MG63 (cell line): ENCODE results near the gene MRPS16. TPM values are rescaled to one million over a fixed set of nuclear protein-coding genes. Genes with fewer than 3 reads are reported as not detected.
"Not testable (repeated sequence)": the region's sequence is repeated elsewhere in the genome, so short reads cannot be mapped to it uniquely, and the experiment has no call there.

ENCODE experiments used
- DNase-seq: peaks from one replicate; pipeline ENCODE4 v3.0.0-alpha.2; 2020
- H3K27me3 ChIP-seq: fragments of 250-450 bp; sonication (Bioruptor Pico); 2 replicates; pipeline ENCODE4 v1.5.1; 2020; ENCODE audit warnings: mild to moderate bottlenecking, moderate library complexity
- H3K36me3 ChIP-seq: fragments of 250-450 bp; sonication (Bioruptor Pico); 2 replicates; pipeline ENCODE4 v1.5.1; 2020; ENCODE audit warnings: mild to moderate bottlenecking, moderate library complexity
- H3K4me3 ChIP-seq: fragments of 250-450 bp; sonication (Bioruptor Pico); 2 replicates; pipeline ENCODE4 v1.5.1; 2020; ENCODE audit warnings: mild to moderate bottlenecking, moderate library complexity
- H3K9me3 ChIP-seq: fragments of 250-450 bp; sonication (Bioruptor Pico); 2 replicates; pipeline ENCODE4 v1.5.1; 2020; ENCODE audit warnings: mild to moderate bottlenecking, moderate library complexity
- total RNA-seq: library from RNA; depleted of rRNA; stranded (reverse); fragments of >200 nt; shearing (Covaris generic); gene quantifications from 2 replicates; pipeline ENCODE4 v1.2.3, GENCODE V29; 2014; ENCODE audit warnings: low replicate concordance; rRNA removed

Gene MRPS16
- 61.4 TPM in 2 replicates for total RNA-seq

- no peaks in the 10 kb centered on the region for H3K27me3 ChIP-seq
- no peaks in the 10 kb centered on the region for H3K9me3 ChIP-seq
- DNase-seq: peak; percentile 96
- peaks cover 42% of the 10 kb centered on the region for H3K36me3 ChIP-seq
- H3K4me3 ChIP-seq: peak within 1 kb of the TSS; percentile 87
Measured at GRCh38 chr10:73252445-73253224, at the start of gene MRPS16. Gene MRPS16, minus strand, starts transcription at chr10:73252644. Its CDS starts 162 bp downstream, at chr10:73252482.

- no peaks in the 10 kb centered on the region for H3K27me3 ChIP-seq
- H3K9me3 ChIP-seq: no peaks in the 10 kb centered on the region
- peaks cover 2% of the 10 kb centered on the region; the same call in 1 of the 2 replicates for H3K36me3 ChIP-seq
- no peak overlapping the region for H3K4me3 ChIP-seq
- DNase-seq: no peak
Measured at GRCh38 chr10:73296946-73297345, 44.5 kb upstream of the MRPS16 start.

GRCh38 chr10:73293461-73293860 lies 41.0 kb upstream of the MRPS16 start:
- no peak for DNase-seq
- H3K36me3 ChIP-seq: peaks cover 2% of the 10 kb centered on the region
- no peaks in the 10 kb centered on the region for H3K27me3 ChIP-seq
- peaks cover 3% of the 10 kb centered on the region; the same call in 1 of the 2 replicates for H3K9me3 ChIP-seq
- no peak overlapping the region for H3K4me3 ChIP-seq

GRCh38 chr10:73289958-73290357 lies 37.5 kb upstream of the MRPS16 start:
- DNase-seq: no peak
- Histone ChIP-seq H3K36me3 (peaks cover 2% of the 10 kb centered on the region), H3K27me3 (no peaks in the 10 kb centered on the region), H3K4me3 (no peak overlapping the region), H3K9me3 (peaks cover 3% of the 10 kb centered on the region; the same call in 1 of the 2 replicates)

GRCh38 chr10:73287441-73287840 lies 35.0 kb upstream of the MRPS16 start:
- H3K36me3 ChIP-seq: no peaks in the 10 kb centered on the region; the same call in none of the 2 replicates
- peaks cover 3% of the 10 kb centered on the region; the same call in 1 of the 2 replicates for H3K9me3 ChIP-seq
- H3K27me3 ChIP-seq: no peaks in the 10 kb centered on the region
- H3K4me3 ChIP-seq: no peak overlapping the region
- no peak for DNase-seq

GRCh38 chr10:73281097-73281496 lies 28.7 kb upstream of the MRPS16 start:
- DNase-seq: no peak
- no peaks in the 10 kb centered on the region for H3K9me3 ChIP-seq

GRCh38 chr10:73264423-73264822 lies 12.0 kb upstream of the MRPS16 start:
- Histone ChIP-seq H3K36me3 (0 out of 2 replicates have a peak, but pooled peaks cover 3% of the 10 kb centered on the region), H3K4me3 (no peak overlapping the region), H3K27me3 (no peaks in the 10 kb centered on the region), H3K9me3 (peaks cover 3% of the 10 kb centered on the region; the same call in 1 of the 2 replicates)
- DNase-seq: no peak

More at GRCh38 chr10:73281097-73281496, 28.7 kb upstream of the MRPS16 start:
- Histone ChIP-seq H3K36me3 (no peaks in the 10 kb centered on the region), H3K4me3 (no peak overlapping the region), H3K27me3 (no peaks in the 10 kb centered on the region)

- Histone ChIP-seq H3K9me3 (peaks cover 3% of the 10 kb centered on the region; the same call in 1 of the 2 replicates), H3K4me3 (no peak overlapping the region), H3K27me3 (no peaks in the 10 kb centered on the region), H3K36me3 (0 out of 2 replicates have a peak, but pooled peaks cover 3% of the 10 kb centered on the region)
- DNase-seq: no peak
Measured at GRCh38 chr10:73263693-73264347, 11.4 kb upstream of the MRPS16 start.

GRCh38 chr10:73262880-73263555 lies 10.6 kb upstream of the MRPS16 start:
- Histone ChIP-seq H3K36me3 (0 out of 2 replicates have a peak, but pooled peaks cover 3% of the 10 kb centered on the region), H3K27me3 (no peaks in the 10 kb centered on the region), H3K9me3 (peaks cover 3% of the 10 kb centered on the region; the same call in 1 of the 2 replicates), H3K4me3 (no peak overlapping the region)
- no peak for DNase-seq

GRCh38 chr10:73262105-73262730 lies 9.8 kb upstream of the MRPS16 start:
- no peaks in the 10 kb centered on the region for H3K27me3 ChIP-seq
- peak; percentile 69 for DNase-seq
- peaks cover 3% of the 10 kb centered on the region; the same call in 1 of the 2 replicates for H3K9me3 ChIP-seq
- 0 out of 2 replicates have a peak, but pooled peaks cover 3% of the 10 kb centered on the region for H3K36me3 ChIP-seq
- no peak overlapping the region for H3K4me3 ChIP-seq

GRCh38 chr10:73261362-73261995 lies 9.0 kb upstream of the MRPS16 start:
- no peaks in the 10 kb centered on the region for H3K27me3 ChIP-seq
- no peak overlapping the region for H3K4me3 ChIP-seq
- peaks cover 3% of the 10 kb centered on the region; the same call in 1 of the 2 replicates for H3K9me3 ChIP-seq
- H3K36me3 ChIP-seq: 0 out of 2 replicates have a peak, but pooled peaks cover 3% of the 10 kb centered on the region
- no peak for DNase-seq

- DNase-seq, H3K27me3 ChIP-seq, H3K36me3 ChIP-seq, H3K9me3 ChIP-seq, H3K4me3 ChIP-seq: not testable (repeated sequence)
Measured at GRCh38 chr10:73258612-73259011, 6.2 kb upstream of the MRPS16 start.

GRCh38 chr10:73253225-73253555 lies 746 bp upstream of the MRPS16 start:
- no peak for DNase-seq
- Histone ChIP-seq H3K27me3 (no peaks in the 10 kb centered on the region), H3K4me3 (peak overlapping the region; percentile 87), H3K36me3 (peaks cover 41% of the 10 kb centered on the region), H3K9me3 (no peaks in the 10 kb centered on the region)

- no peaks in the 10 kb centered on the region for H3K27me3 ChIP-seq
- peak; percentile 2 for DNase-seq
- H3K36me3 ChIP-seq: peaks cover 45% of the 10 kb centered on the region
- peak overlapping the region; percentile 87 for H3K4me3 ChIP-seq
- no peaks in the 10 kb centered on the region for H3K9me3 ChIP-seq
Measured at GRCh38 chr10:73251683-73252444, 580 bp downstream of the MRPS16 start.

- H3K36me3 ChIP-seq: peaks cover 69% of the 10 kb centered on the region
- no peaks in the 10 kb centered on the region for H3K9me3 ChIP-seq
- H3K4me3 ChIP-seq: no peak overlapping the region
- H3K27me3 ChIP-seq: no peaks in the 10 kb centered on the region
- no peak for DNase-seq
Measured at GRCh38 chr10:73248259-73248724, 4.2 kb downstream of the MRPS16 start.
